ENCODE measurements around the gene OR5K3. TPM values are rescaled to one million over a fixed set of nuclear protein-coding genes. Genes with fewer than 3 reads are reported as not detected.

The OR5K3 gene
- polyA plus RNA-seq, 4 donors: not detected

- DNase-seq (ENCODE audit: low read depth in 4 of 4, low spot score in 3 of 4): no peak
These were observed 42.1 kb downstream of the OR5K3 start for GRCh38 chr3:98432575-98432974.

GRCh38 chr3:98433764-98434163 lies 43.3 kb downstream of the OR5K3 start:
- DNase-seq (ENCODE audit: low read depth in 4 of 4, low spot score in 3 of 4): no peak

GRCh38 chr3:98434412-98434811 lies 43.9 kb downstream of the OR5K3 start:
- DNase-seq (ENCODE audit: low read depth in 4 of 4, low spot score in 3 of 4): no peak

- DNase-seq (ENCODE audit: low read depth in 4 of 4, low spot score in 3 of 4): no peak
These were observed 49.8 kb downstream of the OR5K3 start for GRCh38 chr3:98440283-98440682.

Other genes starting within 250 kb of the OR5K3 start
- gene OR5H14, start 243.2 kb upstream of the OR5K3 start, polyA plus RNA-seq (ENCODE audit: insufficient read length in 4 of 4): under 1 TPM in 2 of 4 donors, not detected in 2; 0.01 to 0.03 TPM
- gene OR5H15, start 224.0 kb upstream of the OR5K3 start, polyA plus RNA-seq (ENCODE audit: insufficient read length in 4 of 4): not detected
- gene OR5H6, start 126.4 kb upstream of the OR5K3 start, polyA plus RNA-seq (ENCODE audit: insufficient read length in 4 of 4): not detected
- not detected for gene OR5H2, start 108.2 kb upstream of the OR5K3 start, polyA plus RNA-seq (ENCODE audit: insufficient read length in 4 of 4)
- not detected for gene OR5K4, start 36.8 kb upstream of the OR5K3 start, polyA plus RNA-seq (ENCODE audit: insufficient read length in 4 of 4)
- gene OR5K1, start 72.5 kb downstream of the OR5K3 start, polyA plus RNA-seq (ENCODE audit: insufficient read length in 4 of 4): not detected
- gene OR5K2, start 107.0 kb downstream of the OR5K3 start, polyA plus RNA-seq (ENCODE audit: insufficient read length in 4 of 4): under 1 TPM in 3 of 4 donors, not detected in 1; 0.29 to 0.55 (median 0.39) TPM
- gene CLDND1, start 132.2 kb downstream of the OR5K3 start, polyA plus RNA-seq (ENCODE audit: insufficient read length in 4 of 4): 100 to 1,000 TPM; 146 to 207 (median 168) TPM
- not detected for gene GPR15, start 141.3 kb downstream of the OR5K3 start, polyA plus RNA-seq (ENCODE audit: insufficient read length in 4 of 4)
- gene CPOX, start 202.9 kb downstream of the OR5K3 start, polyA plus RNA-seq (ENCODE audit: insufficient read length in 4 of 4): 10 to 100 TPM; 23.5 to 31.4 (median 24.9) TPM